GM12891 (cell line): ENCODE data around the gene INO80E.

Experiments used
- DNase-seq: peaks from one replicate; pipeline ENCODE4 v3.0.0; 2011; ENCODE audit warnings: low spot score; ENCODE audit not compliant: insufficient read length
- FAIRE-seq: peaks from 2 replicates; lab custom pipeline; 2011; peaks lifted over from hg19 to GRCh38; lab: Jason Lieb, UNC
- PAX5 ChIP-seq: IDR thresholded peaks from 2 replicates; pipeline ENCODE4 v1.6.1; 2011; ENCODE audit warnings: low read length, moderate library complexity, mild to moderate bottlenecking; ENCODE audit not compliant: insufficient read depth, severe bottlenecking
- POLR2A ChIP-seq: IDR thresholded peaks from 2 replicates; pipeline ENCODE4 v1.6.1; 2011; ENCODE audit warnings: low read depth, low read length, control low read depth
- POLR2AphosphoS5 ChIP-seq: IDR thresholded peaks from 2 replicates; pipeline ENCODE4 v1.6.1; 2011; ENCODE audit warnings: low read depth, low read length, control low read depth
- POU2F2 ChIP-seq: IDR thresholded peaks from 2 replicates; pipeline ENCODE4 v1.6.1; 2011; ENCODE audit warnings: low read depth, mild to moderate bottlenecking, control low read depth, low read length, moderate library complexity
- SPI1 ChIP-seq: IDR thresholded peaks from 2 replicates; pipeline ENCODE4 v1.6.1; 2011; ENCODE audit warnings: low read depth, low read length, control low read depth
- TAF1 ChIP-seq: IDR thresholded peaks from 2 replicates; pipeline ENCODE4 v1.6.1; 2011; ENCODE audit warnings: low read depth, low read length, control low read depth

The INO80E gene

GRCh38 chr16:30022887-30023286, 26.8 kb downstream of the INO80E start, which contains the start of gene C16orf92:
Gene C16orf92 (plus strand): TSS chr16:30023198. CDS start chr16:30023341, 143 bp downstream.
- DNase-seq (no peak), FAIRE-seq (no peak)
- TF ChIP-seq POLR2AphosphoS5 (no peak), POLR2A (no peak), PAX5 (no peak), POU2F2 (no peak), TAF1 (no peak), SPI1 (no peak)

GRCh38 chr16:30023586-30023985, 27.5 kb downstream of the INO80E start:
- TF ChIP-seq POLR2AphosphoS5 (no peak), PAX5 (no peak), SPI1 (no peak), POU2F2 (no peak), POLR2A (no peak), TAF1 (no peak)
- no peak for DNase-seq
- no peak for FAIRE-seq

GRCh38 chr16:30024451-30024850, 28.4 kb downstream of the INO80E start:
- no peak for TF ChIP-seq POLR2A
- TF ChIP-seq TAF1, result no peak
- FAIRE-seq (no peak), DNase-seq (no peak)

GRCh38 chr16:30025156-30025555, 29.1 kb downstream of the INO80E start:
- no peak for DNase-seq
- TF ChIP-seq POLR2A, result no peak
- TF ChIP-seq SPI1, result no peak
- no peak for TF ChIP-seq TAF1
- FAIRE-seq, result no peak

GRCh38 chr16:30025574-30025973, 29.5 kb downstream of the INO80E start:
- FAIRE-seq (no peak), DNase-seq (no peak)
- TF ChIP-seq POU2F2 (no peak), TAF1 (no peak), PAX5 (no peak), POLR2AphosphoS5 (no peak), POLR2A (no peak), SPI1 (no peak)

GRCh38 chr16:30026449-30026848, 30.4 kb downstream of the INO80E start:
- DNase-seq (no peak), FAIRE-seq (no peak)
- TF ChIP-seq POLR2A (no peak), TAF1 (no peak), PAX5 (no peak), POU2F2 (no peak), SPI1 (no peak), POLR2AphosphoS5 (no peak)

- FAIRE-seq (no peak), DNase-seq (no peak)
- TF ChIP-seq PAX5 (no peak), SPI1 (no peak), POLR2AphosphoS5 (no peak), POLR2A (no peak), TAF1 (no peak), POU2F2 (no peak)
These were observed 31.8 kb downstream of the INO80E start for GRCh38 chr16:30027588-30028437.

GRCh38 chr16:30028438-30029076, 32.5 kb downstream of the INO80E start:
- no peak for DNase-seq
- no peak for FAIRE-seq
- TF ChIP-seq POLR2A, result no peak
- no peak for TF ChIP-seq POU2F2
- no peak for TF ChIP-seq SPI1
- no peak for TF ChIP-seq POLR2AphosphoS5
- TF ChIP-seq TAF1, result no peak
- no peak for TF ChIP-seq PAX5

- DNase-seq (no peak), FAIRE-seq (no peak)
- TF ChIP-seq SPI1 (no peak), TAF1 (no peak), POU2F2 (no peak), PAX5 (no peak), POLR2A (no peak), POLR2AphosphoS5 (no peak)
These were observed 34.1 kb downstream of the INO80E start for GRCh38 chr16:30030011-30030685.
